LNCAP (cell line): ENCODE measurements around the gene CEACAM21.

Source experiments
- TF ChIP-seq, protein P1 (sequence below): fragments of 450-650 bp; IDR thresholded peaks from 2 replicates; pipeline ENCODE4 v1.5.1; 2017; ENCODE audit warnings: mild to moderate bottlenecking

The CEACAM21 gene

GRCh38 chr19:41575998-41576397 lies at the start of gene CEACAM21:
Gene CEACAM21 (plus strand): TSS chr19:41576166. CDS start chr19:41576275, 109 bp downstream.
- TF ChIP-seq, protein P1, sequence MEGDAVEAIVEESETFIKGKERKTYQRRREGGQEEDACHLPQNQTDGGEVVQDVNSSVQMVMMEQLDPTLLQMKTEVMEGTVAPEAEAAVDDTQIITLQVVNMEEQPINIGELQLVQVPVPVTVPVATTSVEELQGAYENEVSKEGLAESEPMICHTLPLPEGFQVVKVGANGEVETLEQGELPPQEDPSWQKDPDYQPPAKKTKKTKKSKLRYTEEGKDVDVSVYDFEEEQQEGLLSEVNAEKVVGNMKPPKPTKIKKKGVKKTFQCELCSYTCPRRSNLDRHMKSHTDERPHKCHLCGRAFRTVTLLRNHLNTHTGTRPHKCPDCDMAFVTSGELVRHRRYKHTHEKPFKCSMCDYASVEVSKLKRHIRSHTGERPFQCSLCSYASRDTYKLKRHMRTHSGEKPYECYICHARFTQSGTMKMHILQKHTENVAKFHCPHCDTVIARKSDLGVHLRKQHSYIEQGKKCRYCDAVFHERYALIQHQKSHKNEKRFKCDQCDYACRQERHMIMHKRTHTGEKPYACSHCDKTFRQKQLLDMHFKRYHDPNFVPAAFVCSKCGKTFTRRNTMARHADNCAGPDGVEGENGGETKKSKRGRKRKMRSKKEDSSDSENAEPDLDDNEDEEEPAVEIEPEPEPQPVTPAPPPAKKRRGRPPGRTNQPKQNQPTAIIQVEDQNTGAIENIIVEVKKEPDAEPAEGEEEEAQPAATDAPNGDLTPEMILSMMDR: no peak

DNA sequence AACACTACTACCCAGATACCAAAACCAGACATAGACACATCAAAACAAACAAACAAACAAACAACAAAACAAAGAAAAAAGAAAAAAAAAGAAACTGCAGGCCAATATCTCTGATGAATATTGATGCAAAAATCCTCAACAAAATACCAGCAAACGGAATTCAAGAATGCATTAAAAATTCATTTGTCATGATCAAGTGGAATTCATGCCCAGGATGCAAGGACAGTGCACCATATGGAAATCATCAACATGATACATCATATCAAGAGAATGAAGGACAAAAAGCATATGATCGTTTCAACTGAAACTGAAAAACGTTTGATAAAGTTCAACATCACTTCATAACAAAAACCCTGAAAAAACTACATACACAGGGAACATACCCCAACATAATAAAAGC lies 48.9 kb upstream of the CEACAM21 start:
- TF ChIP-seq, protein P1: no peak

DNA sequence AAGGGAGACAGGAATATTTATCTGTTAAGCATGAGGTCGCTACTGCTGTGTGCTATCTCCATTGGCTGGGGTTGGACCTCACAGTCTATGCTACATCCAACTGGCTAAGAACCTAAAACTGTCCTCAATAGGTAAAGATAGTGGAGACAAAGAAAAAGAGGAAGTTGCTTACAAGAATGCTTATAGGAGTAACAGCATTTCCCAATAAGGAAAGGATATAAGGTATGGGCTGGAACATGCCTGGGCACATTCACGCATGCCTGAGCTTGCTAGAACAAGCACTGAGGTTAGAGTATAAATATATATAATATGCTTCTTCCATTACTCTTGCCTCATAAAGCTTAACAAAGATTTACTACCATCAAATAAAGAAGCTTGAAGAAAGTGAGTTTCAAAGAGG lies 47.9 kb upstream of the CEACAM21 start:
- TF ChIP-seq, protein P1: no peak

GRCh38 chr19:41529484-41530183 lies 46.3 kb upstream of the CEACAM21 start:
- TF ChIP-seq, protein P1: no peak

DNA sequence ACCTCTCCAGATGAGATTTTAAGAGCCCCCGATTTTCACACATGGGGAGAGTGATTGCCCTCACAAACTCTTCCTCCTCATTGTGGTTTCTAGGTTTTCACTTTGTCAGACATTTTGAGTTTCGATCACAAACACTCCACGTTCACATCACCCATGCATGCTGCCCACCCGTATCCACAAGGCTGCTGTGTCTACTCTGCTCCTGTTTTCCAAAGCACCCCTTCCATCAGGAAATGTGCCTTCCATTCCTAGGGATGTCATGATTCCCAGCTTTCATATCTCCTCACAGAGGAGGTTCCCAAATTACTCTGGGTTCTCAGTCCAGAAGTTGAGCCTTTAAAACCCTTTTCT lies 45.8 kb upstream of the CEACAM21 start:
- TF ChIP-seq, protein P1: no peak

DNA sequence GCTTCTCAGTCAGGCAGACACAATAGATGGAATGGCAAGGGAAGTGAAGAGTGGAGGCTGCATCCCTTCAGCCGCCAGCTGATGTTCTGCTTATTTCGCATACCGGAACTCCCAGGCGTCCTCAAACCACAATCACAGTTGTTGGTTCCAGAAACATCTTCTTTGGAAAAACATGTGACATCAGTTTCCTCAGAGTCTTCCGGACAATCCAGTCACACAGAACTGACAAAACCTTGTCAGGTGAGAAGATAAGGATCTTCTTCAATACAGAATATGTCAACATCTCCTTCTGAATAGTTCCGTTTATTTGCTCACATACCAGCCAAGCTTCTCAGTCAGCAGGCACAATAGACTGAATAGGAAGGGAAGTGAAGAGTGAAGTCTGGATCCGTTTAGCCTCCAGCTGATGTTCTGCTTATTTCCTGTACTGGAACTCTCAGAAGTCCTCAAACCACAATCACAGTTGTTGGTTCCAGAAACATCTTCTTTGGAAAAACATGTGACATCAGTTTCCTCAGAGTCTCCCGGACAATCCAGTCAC lies 45.1 kb upstream of the CEACAM21 start:
- TF ChIP-seq, protein P1: no peak

GRCh38 chr19:41531438-41532311 lies 44.3 kb upstream of the CEACAM21 start:
- TF ChIP-seq, protein P1: no peak
